HG02870 (cell line): Measurements from ENCODE around the gene CEBPA.

ENCODE experiments used
- ATAC-seq: cut with Tn5 transposase; IDR thresholded peaks from one replicate; pipeline ENCODE4 v1.9.1; 2021; ENCODE audit warnings: mild to moderate bottlenecking, moderate library complexity; ENCODE audit not compliant: unreplicated experiment

The CEBPA gene

GRCh38 chr19:33289261-33289660, 13.1 kb downstream of the CEBPA start:
- ATAC-seq = no peak

GRCh38 chr19:33288666-33289065, 13.7 kb downstream of the CEBPA start:
- ATAC-seq = no peak

GRCh38 chr19:33287927-33288326, 14.4 kb downstream of the CEBPA start:
- ATAC-seq = no peak

- no peak for ATAC-seq
Measured at GRCh38 chr19:33287438-33287837, 14.9 kb downstream of the CEBPA start.

GRCh38 chr19:33286899-33287298, 15.4 kb downstream of the CEBPA start:
- no peak for ATAC-seq

- no peak for ATAC-seq
Measured at GRCh38 chr19:33285441-33285927, 16.9 kb downstream of the CEBPA start.

GRCh38 chr19:33284756-33285155, 17.6 kb downstream of the CEBPA start:
- no peak for ATAC-seq

GRCh38 chr19:33284146-33284643, 18.1 kb downstream of the CEBPA start:
- ATAC-seq = no peak

GRCh38 chr19:33283589-33283988, 18.7 kb downstream of the CEBPA start:
- ATAC-seq = no peak

GRCh38 chr19:33282036-33282671, 20.2 kb downstream of the CEBPA start:
- no peak for ATAC-seq

GRCh38 chr19:33281296-33281926, 20.9 kb downstream of the CEBPA start:
- ATAC-seq = no peak

GRCh38 chr19:33280351-33280921, 21.9 kb downstream of the CEBPA start:
- peak; percentile 86 for ATAC-seq

GRCh38 chr19:33279430-33280350, 22.6 kb downstream of the CEBPA start:
- ATAC-seq = no peak

- ATAC-seq = no peak
Measured at GRCh38 chr19:33278403-33279269, 23.7 kb downstream of the CEBPA start.

GRCh38 chr19:33278023-33278402, 24.3 kb downstream of the CEBPA start:
- no peak for ATAC-seq

GRCh38 chr19:33277434-33277833, 24.9 kb downstream of the CEBPA start:
- no peak for ATAC-seq

- no peak for ATAC-seq
Measured at GRCh38 chr19:33275933-33276619, 26.3 kb downstream of the CEBPA start.

- no peak for ATAC-seq
Measured at GRCh38 chr19:33275559-33275932, 26.8 kb downstream of the CEBPA start.

- no peak for ATAC-seq
Measured at GRCh38 chr19:33274663-33275558, 27.4 kb downstream of the CEBPA start.
